H1 (cell line): ENCODE measurements around the gene OSGEP. TPM values are rescaled to one million over a fixed set of nuclear protein-coding genes. Genes with fewer than 3 reads are reported as not detected.

Source experiments
- CTCF ChIA-PET: fragments of 300-600 bp; sonication (Branson Sonifier 250); formaldehyde crosslinking; loops from one replicate; lab custom pipeline; 2021; ENCODE audit not compliant: partially characterized antibody; lab: Charles Lee
- POLR2A ChIA-PET: fragments of 300-600 bp; sonication (Branson Sonifier 250); formaldehyde crosslinking; loops from one replicate; lab custom pipeline; 2021; ENCODE audit warnings: inconsistent platforms; ENCODE audit not compliant: partially characterized antibody; lab: Charles Lee
- DNase-seq, 2 experiments: peaks; one replicate each; pipeline versions ENCODE4 v3.0.0 to v3.0.0-alpha.2; 2010 to 2022; ENCODE audit warnings: low spot score in 2 of 2, low read depth in 1 of 2, mixed read lengths in 1 of 2
- FAIRE-seq: peaks from 2 replicates; lab custom pipeline; 2011; peaks lifted over from hg19 to GRCh38; lab: Jason Lieb, UNC
- H2AFZ ChIP-seq: 2 replicates; pipeline ENCODE4 v1.8.1; 2012; ENCODE audit warnings: low read length, inconsistent platforms
- H2AK5ac ChIP-seq: 2 replicates; pipeline ENCODE4 v1.6.1; 2013; ENCODE audit warnings: low read depth, low read length
- H2BK120ac ChIP-seq: replicated peaks from 2 replicates; pipeline ENCODE3; 2013; ENCODE audit warnings: low read depth, low read length, inconsistent platforms
- H2BK12ac ChIP-seq: 2 replicates; pipeline ENCODE4 v1.6.1; 2013; ENCODE audit warnings: low read depth, low read length
- H2BK15ac ChIP-seq: 2 replicates; pipeline ENCODE4 v1.6.1; 2013; ENCODE audit warnings: low read length
- H2BK20ac ChIP-seq: 2 replicates; pipeline ENCODE4 v1.6.1; 2013; ENCODE audit warnings: low read length
- H2BK5ac ChIP-seq: 2 replicates; pipeline ENCODE4 v1.6.1; 2013; ENCODE audit warnings: low read depth, low read length
- H3K14ac ChIP-seq: 2 replicates; pipeline ENCODE4 v1.6.1; 2013; ENCODE audit warnings: inconsistent platforms; ENCODE audit not compliant: insufficient read length
- H3K18ac ChIP-seq: 2 replicates; pipeline ENCODE4 v1.6.1; 2013; ENCODE audit warnings: low read length; ENCODE audit errors: extremely low read depth
- H3K23ac ChIP-seq: 2 replicates; pipeline ENCODE4 v1.6.1; 2013; ENCODE audit warnings: inconsistent platforms; ENCODE audit not compliant: insufficient read length
- H3K23me2 ChIP-seq: 2 replicates; pipeline ENCODE4 v1.6.1; 2013; ENCODE audit warnings: low read depth, low read length
- H3K27ac ChIP-seq: 2 replicates; pipeline ENCODE4 v1.6.1; 2011; ENCODE audit warnings: low read depth, low read length, inconsistent platforms
- H3K27me3 ChIP-seq, 4 experiments: replicated peaks in 1 of 4; 1 replicate in 1 of 4; 2 replicates in 3 of 4; pipeline versions ENCODE4 v1.6.1 to v1.8.1; 2011 to 2013; ENCODE audit warnings: low read length in 3 of 4, mild to moderate bottlenecking in 3 of 4, inconsistent platforms in 2 of 4, mixed read lengths in 2 of 4, moderate library complexity in 1 of 4; ENCODE audit not compliant: control insufficient read depth in 3 of 4, insufficient read depth in 3 of 4; ENCODE audit errors: extremely low read depth in 1 of 4
- H3K36me3 ChIP-seq, 4 experiments: 2 replicates each; pipeline versions ENCODE4 v1.6.1 to v1.8.1; 2011 to 2013; ENCODE audit warnings: mild to moderate bottlenecking in 4 of 4, low read length in 3 of 4, moderate library complexity in 2 of 4, control low read depth in 1 of 4, inconsistent platforms in 1 of 4; ENCODE audit not compliant: insufficient read depth in 4 of 4, control insufficient read depth in 2 of 4
- H3K4ac ChIP-seq: replicated peaks from 2 replicates; pipeline ENCODE3; 2013; ENCODE audit warnings: low read length, low read depth, mixed read lengths, inconsistent platforms; ENCODE audit not compliant: insufficient read length
- H3K4me1 ChIP-seq, 4 experiments: replicated peaks in 1 of 4; 1 replicate in 1 of 4; 2 replicates in 3 of 4; pipeline versions ENCODE4 v1.6.1 to v1.8.1; 2011 to 2013; ENCODE audit warnings: low read length in 3 of 4, inconsistent platforms in 2 of 4, mixed read lengths in 1 of 4; ENCODE audit not compliant: insufficient read depth in 4 of 4, control insufficient read depth in 3 of 4
- H3K4me2 ChIP-seq, 2 experiments: 2 replicates each; pipeline versions ENCODE4 v1.6.1 to v1.8.1; 2011 to 2013; ENCODE audit warnings: low read depth in 2 of 2, low read length in 2 of 2, control low read depth in 1 of 2, inconsistent platforms in 1 of 2, mild to moderate bottlenecking in 1 of 2; ENCODE audit not compliant: insufficient read depth in 1 of 2
- H3K4me3 ChIP-seq, 4 experiments: fragments of 200-600, 300-600 bp in 1 of 4; sonication (generic), shearing (Covaris generic), sonication (Bioruptor Twin) in 1 of 4; 2 replicates each; pipeline versions ENCODE4 v1.5.1 to v1.8.1; 2011 to 2016; ENCODE audit warnings: low read length in 4 of 4, low read depth in 3 of 4, control low read depth in 2 of 4, inconsistent platforms in 2 of 4, mild to moderate bottlenecking in 2 of 4, mixed read lengths in 1 of 4, moderate library complexity in 1 of 4; ENCODE audit not compliant: insufficient read depth in 2 of 4; ENCODE audit errors: extremely low read depth in 1 of 4
- H3K56ac ChIP-seq: replicated peaks from 2 replicates; pipeline ENCODE3; 2013; ENCODE audit warnings: low read depth, mild to moderate bottlenecking, mixed read lengths, low read length, inconsistent platforms; ENCODE audit not compliant: insufficient read length
- H3K79me1 ChIP-seq: 2 replicates; pipeline ENCODE4 v1.6.1; 2013; ENCODE audit warnings: low read depth, low read length, control low read depth
- H3K79me2 ChIP-seq, 2 experiments: 2 replicates each; pipeline versions ENCODE4 v1.6.1 to v1.8.1; 2012 to 2013; ENCODE audit warnings: low read length in 2 of 2, mild to moderate bottlenecking in 2 of 2, inconsistent platforms in 1 of 2; ENCODE audit not compliant: insufficient read depth in 2 of 2, control insufficient read depth in 1 of 2
- H3K9ac ChIP-seq, 4 experiments: replicated peaks in 1 of 4; 1 replicate in 1 of 4; 2 replicates in 3 of 4; pipeline versions ENCODE4 v1.6.1 to v1.8.1; 2011 to 2013; ENCODE audit warnings: low read depth in 3 of 4, low read length in 3 of 4, control low read depth in 2 of 4, mild to moderate bottlenecking in 2 of 4, moderate library complexity in 2 of 4, inconsistent platforms in 1 of 4; ENCODE audit errors: extremely low read depth in 1 of 4
- H3K9me3 ChIP-seq, 2 experiments: 2 replicates each; pipeline versions ENCODE4 v1.6.1 to v1.8.1; 2012 to 2013; ENCODE audit warnings: mild to moderate bottlenecking in 2 of 2, moderate library complexity in 2 of 2, control low read depth in 1 of 2, inconsistent platforms in 1 of 2, low read depth in 1 of 2, low read length in 1 of 2, mixed read lengths in 1 of 2; ENCODE audit not compliant: insufficient read depth in 2 of 2
- H4K20me1 ChIP-seq, 2 experiments: replicated peaks in 1 of 2; 2 replicates each; pipeline versions ENCODE3 to v1.8.1; 2011 to 2013; ENCODE audit warnings: inconsistent platforms in 2 of 2, low read length in 2 of 2, mild to moderate bottlenecking in 1 of 2; ENCODE audit not compliant: insufficient read depth in 2 of 2, control insufficient read depth in 1 of 2
- H4K5ac ChIP-seq: 2 replicates; pipeline ENCODE4 v1.6.1; 2013; ENCODE audit warnings: low read length, low read depth, mixed read lengths, inconsistent platforms; ENCODE audit not compliant: insufficient read length
- H4K8ac ChIP-seq: 2 replicates; pipeline ENCODE4 v1.8.0; 2013; ENCODE audit warnings: mild to moderate bottlenecking, moderate library complexity, low read length, inconsistent platforms; ENCODE audit not compliant: insufficient read depth; ENCODE audit errors: extremely low read depth
- H4K91ac ChIP-seq: replicated peaks from 2 replicates; pipeline ENCODE3; 2013; ENCODE audit warnings: low read length, mixed read lengths, inconsistent platforms; ENCODE audit not compliant: insufficient read length
- ASH2L ChIP-seq: fragments of 200-600, 300-600 bp; sonication (generic); IDR thresholded peaks from one replicate; pipeline ENCODE4 v1.7.1; 2017; ENCODE audit warnings: low read length
- CHD1 ChIP-seq: IDR thresholded peaks from 2 replicates; pipeline ENCODE4 v1.6.1; 2012; ENCODE audit warnings: low read depth, low read length, improper control_type of control experiment
- CREB1 ChIP-seq: IDR thresholded peaks from 2 replicates; pipeline ENCODE4 v1.6.1; 2012; ENCODE audit warnings: inconsistent platforms
- HDAC6 ChIP-seq: IDR thresholded peaks from one replicate; pipeline ENCODE4 v1.7.1; 2012; ENCODE audit warnings: low read depth, mild to moderate bottlenecking, inconsistent platforms, low read length, moderate library complexity
- NRF1 ChIP-seq: IDR thresholded peaks from 2 replicates; pipeline ENCODE4 v1.6.1; 2011; ENCODE audit warnings: mild to moderate bottlenecking, low read depth, low read length, improper control_type of control experiment
- POLR2A ChIP-seq, 2 experiments: IDR thresholded peaks; 1 replicate in 1 of 2; 2 replicates in 1 of 2; pipeline ENCODE4 v1.6.1; 2011; ENCODE audit warnings: low read depth in 2 of 2, low read length in 2 of 2, mild to moderate bottlenecking in 2 of 2; ENCODE audit errors: control extremely low read depth in 1 of 2
- RNF2 ChIP-seq: fragments of 200-900, 300-1000 bp; sonication (generic); IDR thresholded peaks from 2 replicates; pipeline ENCODE4 v1.7.1; 2016; ENCODE audit warnings: borderline replicate concordance, low read depth, mild to moderate bottlenecking, antibody characterized with exemption, low read length; ENCODE audit not compliant: poor library complexity, severe bottlenecking; ENCODE audit errors: missing control alignments
- SAP30 ChIP-seq: fragments of 300-600 bp; sonication (generic); IDR thresholded peaks from 2 replicates; pipeline ENCODE4 v1.7.1; 2012; ENCODE audit warnings: low read length, moderate library complexity, mild to moderate bottlenecking, inconsistent platforms; ENCODE audit not compliant: insufficient read depth, insufficient replicate concordance
- TCF12 ChIP-seq: IDR thresholded peaks from 2 replicates; pipeline ENCODE4 v1.6.1; 2011; ENCODE audit warnings: low read depth, mild to moderate bottlenecking, low read length
- WGBS, 2 experiments: shearing (Covaris generic) in 1 of 2; methylation state at CpG; one replicate each; pipeline versions ENCODE4 v1.1.6 to v1.1.7; 2013 to 2015; ENCODE audit warnings: low lambda C conversion rate in 2 of 2, mixed read lengths in 2 of 2, inconsistent platforms in 1 of 2, low coverage in 1 of 2, missing lambda C conversion rate in 1 of 2; ENCODE audit not compliant: insufficient replicate concordance in 2 of 2, insufficient coverage in 1 of 2, insufficient read length in 1 of 2; ENCODE audit errors: extremely low coverage in 1 of 2, missing lambda C conversion rate in 1 of 2; 5-methylcytosine and 5-hydroxymethylcytosine counted together
- polyA plus RNA-seq, 7 experiments: library from polyadenylated mRNA; depleted of rRNA in 3 of 7; stranded (reverse) in 5 of 7; unstranded in 2 of 7; fragments of >200 nt in 5 of 7; fragments of 200-250 nt in 2 of 7; gene quantifications; 1 replicate in 5 of 7; 2 replicates in 1 of 7; 4 replicates in 1 of 7; pipeline versions ENCODE4 v1.2.1 to v1.2.3, GENCODE V29; 2011 to 2013; ENCODE audit warnings: missing spikeins in 2 of 7, mixed read lengths in 2 of 7
- total RNA-seq: library from RNA; stranded (reverse); fragmentation: NEBNext Ultra II Directional; extraction: Animal tissue kit (Norgen Biotek cat#: 25700); gene quantifications from 2 replicates; pipeline ENCODE4 v1.2.1, GENCODE V29; 2021

OSGEP gene
- total and polyA plus RNA-seq, 2 of the 8 experiments (the other 6 are each of a cell fraction or from before 2014, with no cell fraction given) = 34.4 to 78.6 TPM

- Histone ChIP-seq H3K79me2 (no peaks in the 10 kb centered on the region), H3K4me1 (peaks cover 4 to 10% (median 9%) of the 10 kb centered on the region in 4 experiments; a peak in 6 of 7 replicates)
Measured at GRCh38 chr14:20438664-20439063, 15.9 kb downstream of the OSGEP start.

More at GRCh38 chr14:20438664-20439063, 15.9 kb downstream of the OSGEP start:
- Histone ChIP-seq H3K4me3 (no peak overlapping the region), H3K4me2 (no peak overlapping the region), H3K27me3 (peaks cover 0 to 20% (median 14%) of the 10 kb centered on the region in 4 experiments; a peak in 5 of 7 replicates), H3K27ac (no peak overlapping the region), H4K91ac (no peak overlapping the region), H2BK5ac (no peak overlapping the region), H2AK5ac (no peak overlapping the region), H2BK120ac (no peak overlapping the region), H2BK12ac (no peak overlapping the region), H3K23me2 (no peaks in the 10 kb centered on the region), H3K9ac (no peak overlapping the region; a peak in 1 of 7 replicates), H2BK20ac (no peak overlapping the region), H3K4ac (no peak overlapping the region), H3K36me3 (no peaks in the 10 kb centered on the region), H3K9me3 (no peaks in the 10 kb centered on the region), H4K8ac (no peak overlapping the region), H2AFZ (no peak overlapping the region), H3K23ac (no peak overlapping the region), H4K5ac (no peak overlapping the region), H3K18ac (no peak overlapping the region), H3K56ac (no peak overlapping the region), H4K20me1 (no peaks in the 10 kb centered on the region), H3K14ac (no peak overlapping the region), H2BK15ac (no peak overlapping the region), H3K79me1 (no peaks in the 10 kb centered on the region)
- ChIA-PET CTCF (interaction anchor here (1.0 to 1.1 kb wide), 3 partner anchors 9 to 24 kb away, joined by 3 to 4 read pairs (median 3); no protein-coding TSS in a partner anchor), POLR2A (interaction anchor here (6.0 kb wide), 1 partner anchor 9 kb away, joined by 54 read pairs; no protein-coding TSS in a partner anchor)
- DNase-seq = no peak
- FAIRE-seq = no peak
- 91% methylated on average over 7 of the region's 7 CpGs; no CpG with 5 or more reads in 1 of the 2 experiments for WGBS, 2 experiments
- no peak for TF ChIP-seq NRF1
- TF ChIP-seq CHD1 = no peak
- TF ChIP-seq RNF2 = no peak
- no peak for TF ChIP-seq ASH2L
- no peak for TF ChIP-seq POLR2A (IDR thresholded peaks at IDR 0.05; ENCODE audit: control extremely low read depth in 1 of 2, low read depth in 2 of 2, low read length in 2 of 2)
- no peak for TF ChIP-seq SAP30
- no peak for TF ChIP-seq HDAC6
- no peak for TF ChIP-seq CREB1
- no peak for TF ChIP-seq TCF12
